Bronchial epithelial cell (primary cell): Measurements from ENCODE around the gene PXDN. TPM values are rescaled to one million over a fixed set of nuclear protein-coding genes. Genes with fewer than 3 reads are reported as not detected.
"Not testable (repeated sequence)": the region's sequence is repeated elsewhere in the genome, so short reads cannot be mapped to it uniquely, and the experiment has no call there.

ENCODE experiments used
- DNase-seq: peaks from one replicate; pipeline ENCODE4 v3.0.0-alpha.2; 2010; ENCODE audit warnings: low read depth
- FAIRE-seq: peaks from 2 replicates; lab custom pipeline; 2011; peaks lifted over from hg19 to GRCh38; lab: Jason Lieb, UNC
- H3K27me3 ChIP-seq: 2 replicates; pipeline ENCODE4 v1.5.1; 2011; ENCODE audit warnings: low read length; ENCODE audit not compliant: control insufficient read depth, insufficient read depth
- H3K36me3 ChIP-seq: 2 replicates; pipeline ENCODE4 v1.5.1; 2011; ENCODE audit warnings: low read length; ENCODE audit not compliant: control insufficient read depth, insufficient read depth
- H3K4me3 ChIP-seq: 2 replicates; pipeline ENCODE4 v1.5.1; 2011; ENCODE audit warnings: mild to moderate bottlenecking, low read depth, low read length, control low read depth
- CTCF ChIP-seq: IDR thresholded peaks from 2 replicates; pipeline ENCODE4 v1.5.1; 2011; ENCODE audit warnings: mild to moderate bottlenecking, moderate library complexity, low read length, control low read depth, inconsistent platforms; ENCODE audit not compliant: insufficient read depth, severe bottlenecking
- total RNA-seq: library from RNA; depleted of rRNA; stranded (reverse); fragments of >200 nt; gene quantifications from 2 replicates; pipeline ENCODE4 v1.2.1, GENCODE V29; 2014

PXDN gene
- total RNA-seq, 1 donor from 2014 or later = 34.0 TPM

GRCh38 chr2:1623906-1624445 lies 120.3 kb downstream of the PXDN start:
- H3K4me3 ChIP-seq = no peak overlapping the region
- FAIRE-seq = peak; percentile 7
- H3K27me3 ChIP-seq = no peaks in the 10 kb centered on the region
- no peak for TF ChIP-seq CTCF
- DNase-seq = no peak
- H3K36me3 ChIP-seq = no peaks in the 10 kb centered on the region

- no peaks in the 10 kb centered on the region for H3K36me3 ChIP-seq
- H3K27me3 ChIP-seq = no peaks in the 10 kb centered on the region
- FAIRE-seq (no peak), DNase-seq (no peak)
- no peak overlapping the region for H3K4me3 ChIP-seq
- no peak for TF ChIP-seq CTCF
Observed at GRCh38 chr2:1622521-1623200, 121.7 kb downstream of the PXDN start.

GRCh38 chr2:1621976-1622375 lies 122.3 kb downstream of the PXDN start:
- peak; percentile 86 for FAIRE-seq
- H3K4me3 ChIP-seq, DNase-seq, H3K27me3 ChIP-seq, H3K36me3 ChIP-seq: not testable (repeated sequence)

- FAIRE-seq (no peak), DNase-seq (no peak)
- H3K4me3 ChIP-seq = no peak overlapping the region
- H3K36me3 ChIP-seq = no peaks in the 10 kb centered on the region
- H3K27me3 ChIP-seq = no peaks in the 10 kb centered on the region
- TF ChIP-seq CTCF = no peak
Observed at GRCh38 chr2:1621501-1621900, 122.8 kb downstream of the PXDN start.

- H3K36me3 ChIP-seq = no peaks in the 10 kb centered on the region
- no peaks in the 10 kb centered on the region for H3K27me3 ChIP-seq
- no peak for TF ChIP-seq CTCF
- peak; percentile 82 for FAIRE-seq
- DNase-seq = no peak
- H3K4me3 ChIP-seq = no peak overlapping the region
Observed at GRCh38 chr2:1621041-1621440, 123.3 kb downstream of the PXDN start.

- Histone ChIP-seq H3K27me3 (no peaks in the 10 kb centered on the region), H3K36me3 (no peaks in the 10 kb centered on the region), H3K4me3 (no peak overlapping the region)
- TF ChIP-seq CTCF = no peak
- FAIRE-seq (no peak), DNase-seq (no peak)
Observed at GRCh38 chr2:1620081-1620480, 124.2 kb downstream of the PXDN start.
